CD4-positive, alpha-beta T cell treated with Interleukin-6 for 4 hours (primary cell): ENCODE results near the gene PRSS56.

Experiments
- DNase-seq: peaks from one replicate; pipeline ENCODE4 v3.0.0-alpha.2; 2020; ENCODE audit warnings: mixed read lengths

Gene PRSS56

GRCh38 chr2:232486558-232487384 lies 33.4 kb upstream of the PRSS56 start:
- DNase-seq, result no peak

DNA sequence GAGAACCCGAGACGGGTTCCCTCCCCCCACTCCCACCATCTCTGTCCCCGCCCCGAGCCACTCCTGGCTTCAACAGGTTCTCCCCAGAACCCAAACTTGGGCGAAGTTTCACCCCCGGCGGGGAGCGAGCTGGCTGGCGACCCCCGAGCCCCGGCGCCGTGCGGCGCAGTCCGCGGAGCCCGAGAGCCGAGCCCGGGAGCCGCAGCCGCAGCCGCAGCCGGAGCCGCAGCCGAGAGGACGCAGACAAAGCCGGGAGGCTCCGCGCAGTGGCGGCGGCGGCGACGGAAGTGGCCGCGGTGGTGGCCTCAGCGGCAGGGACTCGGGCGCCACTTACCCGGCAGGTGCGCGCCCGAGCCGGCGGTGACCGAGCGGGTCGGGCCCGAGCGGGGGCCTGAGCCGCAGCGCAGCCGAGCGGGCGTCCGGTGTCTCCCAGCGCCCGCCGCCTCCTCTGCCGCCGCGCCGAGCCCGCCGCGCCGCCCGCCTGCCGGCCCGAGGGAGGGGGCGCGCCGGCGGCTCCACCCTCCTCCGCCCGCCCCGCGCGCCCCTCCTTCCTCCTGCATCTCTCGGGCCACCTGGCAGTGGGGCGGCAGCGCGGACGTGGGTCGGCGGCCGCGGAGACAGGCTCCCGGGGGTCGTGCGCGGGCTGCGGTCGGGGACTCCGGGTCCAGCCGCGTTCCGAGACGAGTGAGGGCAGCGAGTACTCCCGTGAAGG lies 32.6 kb upstream of the PRSS56 start, which contains the start of gene ECEL1:
TSS of gene ECEL1 (minus strand) at position 450 of the 712 bp plus-strand sequence. CDS start 1,181 bp downstream, outside the sequence.
- no peak for DNase-seq

DNA sequence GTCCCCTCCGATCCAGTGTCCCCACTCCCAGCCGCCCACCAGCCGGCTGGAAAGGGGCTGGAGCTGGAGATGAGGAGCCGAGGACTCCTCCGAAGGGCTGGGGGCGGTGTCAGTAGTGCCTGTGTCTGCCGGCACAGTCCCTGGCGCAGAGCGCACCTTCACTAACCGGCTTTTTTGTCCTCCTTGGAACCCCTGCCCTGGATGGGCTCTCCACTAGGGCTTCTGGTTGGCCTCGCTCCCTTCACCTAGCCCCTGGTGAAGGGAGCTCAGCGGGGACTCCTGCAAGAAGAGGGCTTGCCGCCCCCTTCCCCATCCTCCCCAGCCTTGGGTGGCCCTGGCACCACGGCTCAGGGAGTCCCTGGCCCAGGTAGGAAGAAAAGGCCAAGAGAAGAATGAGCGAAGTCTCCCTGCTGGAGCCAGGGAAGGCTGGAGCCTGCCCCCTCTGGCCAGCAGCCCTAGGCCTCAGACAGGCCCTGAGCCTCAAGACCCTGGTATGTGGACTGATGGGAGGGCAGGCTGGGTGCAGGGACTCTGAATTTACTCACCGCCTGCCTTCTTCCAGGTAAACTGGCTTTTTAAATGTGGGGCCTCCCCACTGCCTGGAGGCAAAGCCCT lies 32.0 kb upstream of the PRSS56 start:
- no peak for DNase-seq

DNA sequence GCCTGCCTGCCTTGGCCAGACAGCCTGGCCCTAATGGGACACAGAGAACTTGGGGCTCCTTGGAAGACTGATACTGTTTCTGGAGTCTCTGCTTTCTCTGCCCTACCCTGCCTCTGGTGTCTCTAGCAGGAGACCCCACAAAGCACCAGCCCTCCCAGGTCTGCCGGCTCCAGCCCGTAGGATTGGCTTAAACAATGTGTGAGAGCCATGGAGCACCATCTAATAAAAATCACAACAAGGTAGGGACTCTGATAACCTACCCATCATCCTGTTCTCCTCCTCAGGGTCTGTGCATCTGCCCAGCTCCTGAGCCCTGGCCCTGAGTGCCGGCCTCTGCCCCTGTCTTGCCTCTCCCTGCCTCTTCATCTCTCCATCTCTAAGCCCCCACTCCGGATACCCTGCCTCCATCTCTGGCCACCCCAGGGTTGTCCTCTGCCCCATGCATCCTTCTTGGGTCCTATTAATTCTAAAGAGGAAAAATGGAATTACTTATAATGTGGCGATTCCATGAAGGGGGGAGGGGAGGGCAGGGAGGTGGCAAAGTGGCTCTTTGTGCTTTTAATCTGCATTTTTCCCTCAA lies 31.4 kb upstream of the PRSS56 start:
- DNase-seq, result no peak

GRCh38 chr2:232489516-232490220 lies 30.5 kb upstream of the PRSS56 start:
- no peak for DNase-seq

GRCh38 chr2:232490221-232491138 lies 29.7 kb upstream of the PRSS56 start:
- no peak for DNase-seq

GRCh38 chr2:232491139-232491780 lies 28.9 kb upstream of the PRSS56 start:
- no peak for DNase-seq

- no peak for DNase-seq
These were observed 27.8 kb upstream of the PRSS56 start for GRCh38 chr2:232492236-232492848.

- no peak for DNase-seq
These were observed 27.1 kb upstream of the PRSS56 start for GRCh38 chr2:232492963-232493700.

DNA sequence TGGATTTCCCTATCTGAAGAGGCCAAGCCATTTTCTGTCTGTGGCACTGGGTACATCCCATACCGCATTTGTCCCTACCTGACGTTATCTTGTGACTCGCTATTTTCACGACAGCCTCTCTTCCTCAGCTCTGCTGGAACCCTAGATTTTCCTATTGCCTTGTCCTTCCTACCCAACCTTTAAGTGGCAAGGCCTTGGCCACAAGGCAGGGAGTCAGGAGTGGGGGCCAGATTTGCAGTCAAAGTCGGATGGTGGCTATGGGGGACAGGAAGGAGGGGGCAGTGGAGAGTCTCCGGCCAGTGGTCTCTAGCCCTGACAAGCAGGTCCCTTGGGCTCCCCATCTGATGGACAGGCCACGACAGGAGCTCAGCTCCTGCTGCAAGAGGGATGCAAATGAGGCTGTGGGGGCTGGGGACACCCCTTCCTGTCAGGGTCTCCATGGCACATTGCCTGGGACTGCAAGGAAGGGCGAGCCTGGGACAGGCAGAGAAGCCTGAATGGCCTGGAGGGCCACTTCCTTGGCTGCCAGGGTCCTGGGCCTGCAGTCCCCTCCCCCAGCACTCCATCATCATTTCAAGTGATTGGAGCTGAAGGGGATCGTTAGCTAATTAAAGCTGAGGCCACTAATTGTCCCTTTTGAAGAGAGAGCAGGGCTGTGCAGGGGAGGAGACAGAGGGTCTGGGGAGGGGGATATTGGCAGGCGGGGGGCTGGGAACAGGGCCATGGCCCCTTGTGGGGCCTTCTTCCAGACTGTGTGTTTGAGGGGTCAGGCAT lies 26.3 kb upstream of the PRSS56 start:
- DNase-seq, result no peak

- no peak for DNase-seq
These were observed 25.6 kb upstream of the PRSS56 start for GRCh38 chr2:232494542-232494941.

- DNase-seq, result no peak
These were observed 24.9 kb upstream of the PRSS56 start for GRCh38 chr2:232495292-232495691.

GRCh38 chr2:232496501-232497270 lies 23.5 kb upstream of the PRSS56 start:
- DNase-seq, result no peak

DNA sequence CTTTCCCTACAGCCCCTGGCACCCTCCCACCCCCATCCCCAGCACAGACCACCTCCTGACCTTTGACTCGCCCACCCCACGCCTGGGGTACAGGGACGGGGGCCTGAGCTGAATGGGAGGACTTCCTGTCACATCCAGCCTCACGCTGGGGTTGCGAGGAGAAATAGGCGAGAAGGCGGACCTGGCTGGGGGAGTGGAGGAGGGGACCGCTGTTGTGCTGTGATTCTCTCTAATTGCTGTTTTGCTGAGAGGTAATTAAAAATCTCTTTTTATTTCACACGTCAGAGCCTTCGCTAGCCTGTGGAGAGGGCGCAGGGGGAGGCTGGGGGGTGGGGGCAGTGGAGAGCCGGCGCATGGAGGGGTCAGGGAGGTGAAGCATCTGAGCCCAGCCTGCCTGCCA lies 22.8 kb upstream of the PRSS56 start:
- no peak for DNase-seq

- DNase-seq, result no peak
These were observed 21.7 kb upstream of the PRSS56 start for GRCh38 chr2:232498452-232498851.

DNA sequence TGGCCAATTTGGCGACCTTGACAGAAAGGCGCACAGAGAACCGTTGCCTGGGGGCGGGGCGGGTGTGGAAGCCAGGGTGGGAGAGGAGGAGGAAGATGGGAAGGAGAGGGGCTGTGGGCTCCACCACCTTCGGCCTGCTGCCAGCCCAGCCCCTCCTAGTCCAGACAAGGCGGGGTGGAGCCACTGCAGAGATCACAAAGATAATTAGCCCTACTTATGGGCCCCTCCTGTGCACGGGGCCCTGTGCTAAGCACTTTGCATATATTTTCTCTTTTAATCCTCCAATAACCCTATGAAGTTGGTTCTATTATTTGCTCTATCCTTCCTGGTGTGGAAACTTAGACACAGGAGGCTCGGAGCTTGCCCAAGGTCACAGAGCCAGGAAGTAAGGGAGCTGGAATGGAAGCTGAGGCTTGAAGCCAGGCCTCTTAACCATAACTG lies 18.8 kb upstream of the PRSS56 start:
- DNase-seq, result no peak

DNA sequence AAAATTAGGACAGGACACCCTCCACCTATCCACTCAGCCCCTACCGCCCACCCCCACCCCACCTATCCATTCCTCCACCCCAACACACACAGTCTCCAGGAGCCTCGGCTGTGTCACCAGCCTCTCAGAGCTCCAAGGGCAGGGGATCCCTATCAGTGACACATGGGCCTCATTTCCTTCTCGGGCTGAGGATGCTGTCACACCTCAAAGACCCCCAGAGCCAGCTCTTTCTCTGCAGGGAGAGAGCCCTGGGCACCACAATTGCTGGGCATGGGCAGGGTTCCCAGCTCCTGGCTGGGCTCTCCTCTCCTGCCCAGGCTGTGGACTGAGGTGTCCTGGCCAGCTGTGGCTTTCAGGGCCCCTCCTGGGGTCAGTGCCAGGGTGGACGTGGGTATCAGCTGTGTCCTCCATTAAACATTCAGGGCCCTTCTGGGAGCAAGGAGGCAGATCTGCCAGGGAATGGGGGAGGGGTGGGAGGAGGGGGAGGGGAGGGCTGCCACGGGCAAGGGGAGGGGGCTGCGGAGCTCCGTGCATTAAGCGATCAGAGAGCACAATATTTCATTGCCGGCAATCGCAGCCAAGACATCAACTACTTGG lies 18.3 kb upstream of the PRSS56 start:
- no peak for DNase-seq

DNA sequence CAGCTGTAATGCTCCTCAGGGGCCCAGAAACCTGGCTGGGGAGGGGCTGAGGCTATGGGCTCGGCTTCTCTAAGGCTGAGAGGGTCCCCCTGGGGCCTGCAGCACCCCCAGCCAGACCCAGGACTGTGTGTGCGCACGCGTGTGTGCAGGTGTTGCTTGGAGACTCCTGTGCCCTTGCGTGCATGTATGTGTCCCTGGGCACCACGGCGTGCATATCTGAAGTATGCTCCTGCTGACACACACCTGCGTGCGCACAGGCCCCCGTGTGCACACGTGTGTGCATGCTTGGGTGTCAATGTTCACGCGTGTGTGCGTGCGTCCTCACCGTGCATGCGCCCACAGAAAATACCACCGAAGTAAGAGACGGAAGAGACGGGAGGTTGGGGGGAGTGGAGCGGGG lies 17.7 kb upstream of the PRSS56 start:
- DNase-seq, result no peak
